Endothelial cell of umbilical vein (primary cell): ENCODE measurements around the gene NPSR1.
"Not testable (repeated sequence)": the region's sequence is repeated elsewhere in the genome, so short reads cannot be mapped to it uniquely, and the experiment has no call there.

Experiments
- EZH2 ChIP-seq: IDR thresholded peaks from 2 replicates; pipeline ENCODE4 v1.6.1; 2012; ENCODE audit warnings: borderline replicate concordance, low read depth, mild to moderate bottlenecking, moderate library complexity, low read length, inconsistent platforms; ENCODE audit not compliant: severe bottlenecking
- POLR2AphosphoS5 ChIP-seq: IDR thresholded peaks from 2 replicates; pipeline ENCODE4 v1.6.1; 2012; ENCODE audit warnings: low read depth, mild to moderate bottlenecking, control low read depth, low read length, moderate library complexity; ENCODE audit not compliant: insufficient read depth
- TF ChIP-seq, protein P1 (sequence below), 2 donors: IDR thresholded peaks; 1 replicate in 1 of 2; 2 replicates in 1 of 2; pipeline ENCODE4 v1.5.1; 2011; ENCODE audit warnings: low read length in 2 of 2, mild to moderate bottlenecking in 2 of 2, moderate library complexity in 2 of 2, control low read depth in 1 of 2, inconsistent platforms in 1 of 2, low read depth in 1 of 2; ENCODE audit not compliant: insufficient read depth in 1 of 2; ENCODE audit errors: extremely low read depth in 1 of 2

DNA sequence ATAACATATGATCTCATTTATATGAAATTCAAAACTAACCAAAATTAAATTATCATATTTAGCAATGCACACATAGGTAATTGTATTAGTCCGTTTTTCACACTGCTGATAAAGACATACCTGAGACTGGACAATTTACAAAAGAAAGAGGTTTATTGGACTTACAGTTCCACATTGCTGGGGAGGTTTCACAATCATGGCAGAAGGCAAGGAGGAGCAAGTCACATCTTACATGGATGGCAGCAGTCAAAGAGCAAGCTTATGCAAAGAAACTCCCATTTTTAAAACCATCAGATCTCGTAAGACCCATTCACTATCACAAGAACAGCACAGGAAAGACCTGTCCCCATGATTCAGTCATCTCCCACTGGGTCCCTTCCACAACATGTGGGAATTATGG lies 200.4 kb downstream of the NPSR1 start:
- TF ChIP-seq EZH2, POLR2AphosphoS5: not testable (repeated sequence)
- TF ChIP-seq, protein P1, sequence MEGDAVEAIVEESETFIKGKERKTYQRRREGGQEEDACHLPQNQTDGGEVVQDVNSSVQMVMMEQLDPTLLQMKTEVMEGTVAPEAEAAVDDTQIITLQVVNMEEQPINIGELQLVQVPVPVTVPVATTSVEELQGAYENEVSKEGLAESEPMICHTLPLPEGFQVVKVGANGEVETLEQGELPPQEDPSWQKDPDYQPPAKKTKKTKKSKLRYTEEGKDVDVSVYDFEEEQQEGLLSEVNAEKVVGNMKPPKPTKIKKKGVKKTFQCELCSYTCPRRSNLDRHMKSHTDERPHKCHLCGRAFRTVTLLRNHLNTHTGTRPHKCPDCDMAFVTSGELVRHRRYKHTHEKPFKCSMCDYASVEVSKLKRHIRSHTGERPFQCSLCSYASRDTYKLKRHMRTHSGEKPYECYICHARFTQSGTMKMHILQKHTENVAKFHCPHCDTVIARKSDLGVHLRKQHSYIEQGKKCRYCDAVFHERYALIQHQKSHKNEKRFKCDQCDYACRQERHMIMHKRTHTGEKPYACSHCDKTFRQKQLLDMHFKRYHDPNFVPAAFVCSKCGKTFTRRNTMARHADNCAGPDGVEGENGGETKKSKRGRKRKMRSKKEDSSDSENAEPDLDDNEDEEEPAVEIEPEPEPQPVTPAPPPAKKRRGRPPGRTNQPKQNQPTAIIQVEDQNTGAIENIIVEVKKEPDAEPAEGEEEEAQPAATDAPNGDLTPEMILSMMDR (IDR thresholded peaks at IDR 0.05; ENCODE audit: extremely low read depth in 1 of 2, insufficient read depth in 1 of 2, low read depth in 1 of 2, low read length in 2 of 2): not testable (repeated sequence)
